MV-4-11 (cell line): ENCODE results near the gene CHST2.

Experiments used
- DNase-seq: peaks from one replicate; lab custom pipeline; 2025; lab: John Stamatoyannopoulos, UW

Gene CHST2

DNA sequence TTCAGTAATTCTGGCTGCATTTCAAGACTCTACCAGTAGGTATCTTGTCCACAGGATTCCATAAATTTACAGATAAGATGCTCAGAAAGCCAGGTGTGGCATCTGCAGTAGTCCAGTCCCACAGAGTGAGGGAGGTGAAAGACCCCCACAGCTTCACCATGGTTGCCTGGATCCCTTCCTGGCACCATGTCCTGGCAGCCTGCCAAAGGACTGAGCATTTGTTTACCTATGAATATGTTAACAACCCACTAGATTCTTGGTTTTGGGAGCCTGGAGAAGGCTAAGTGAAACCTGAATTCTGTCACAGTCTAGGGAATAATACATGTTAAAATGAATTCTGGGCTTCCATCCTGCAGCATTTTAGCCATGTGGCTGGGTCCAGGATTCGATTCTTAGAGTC is 14.9 kb downstream of the CHST2 start:
- no peak for DNase-seq

DNA sequence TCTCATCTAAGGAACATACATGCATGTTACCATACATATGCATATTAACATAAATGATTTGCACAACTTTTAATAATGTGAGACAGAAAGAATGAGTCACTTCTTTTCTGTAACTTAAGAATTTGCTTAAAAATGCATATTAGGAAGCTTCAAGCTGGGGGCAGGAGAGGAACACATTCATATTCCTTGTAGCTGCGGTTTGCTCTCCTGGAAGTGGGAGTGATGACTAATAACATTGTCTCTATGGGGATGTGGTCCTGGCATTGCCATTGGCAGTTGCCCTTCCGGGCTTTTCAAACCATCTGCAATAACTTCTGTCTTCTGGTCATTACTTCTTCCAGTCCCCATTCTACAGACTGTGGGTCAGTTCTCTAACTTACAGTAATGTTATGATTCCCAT is 15.6 kb downstream of the CHST2 start:
- peak; percentile 97 for DNase-seq

DNA sequence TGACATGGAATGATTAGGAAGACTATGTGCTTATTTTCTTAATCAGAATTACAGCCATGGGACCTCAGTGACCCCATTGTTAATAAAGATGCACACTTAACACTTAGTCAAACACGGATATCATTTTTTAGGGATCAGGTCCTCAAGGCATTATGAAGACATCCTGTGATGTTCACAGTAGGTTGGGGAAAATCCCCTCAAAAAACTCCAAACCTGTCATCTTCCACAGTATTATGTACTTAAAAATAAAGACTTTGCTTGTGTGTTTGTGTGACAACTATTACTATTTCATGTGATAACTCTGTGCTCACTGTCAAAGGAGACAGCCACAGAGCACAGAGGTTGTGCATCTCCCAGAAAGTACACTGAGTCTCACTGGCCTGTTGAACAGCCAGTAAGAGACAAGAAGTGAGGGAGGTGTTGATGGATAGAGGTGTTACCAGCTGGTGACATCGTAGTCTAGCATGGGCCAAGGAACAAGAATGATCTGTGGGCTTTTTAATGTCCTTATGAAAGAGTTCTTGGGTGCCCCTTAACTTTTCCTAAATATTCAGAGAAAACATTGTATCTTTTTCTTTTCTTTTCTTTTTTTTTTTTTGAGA is 18.0 kb downstream of the CHST2 start:
- DNase-seq = no peak

DNA sequence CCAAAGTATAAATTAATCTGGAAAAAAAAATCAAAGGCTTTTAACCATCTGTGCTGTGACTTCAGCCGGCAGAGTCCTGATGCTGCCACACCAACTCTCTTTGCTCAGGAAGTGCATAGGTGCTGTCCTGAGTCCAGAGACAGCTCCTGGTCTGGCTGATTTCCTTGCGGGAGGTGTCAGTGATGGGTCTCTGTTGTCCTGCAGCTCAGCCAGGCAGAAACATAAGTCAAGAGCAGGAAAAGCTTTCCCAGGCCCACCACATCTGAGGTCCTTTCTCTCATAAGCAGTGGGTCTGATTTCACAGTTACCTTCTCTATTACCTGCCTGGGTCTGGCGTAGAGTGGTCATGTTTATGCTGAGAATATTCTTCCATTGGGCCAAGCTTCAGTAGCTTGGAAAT is 19.4 kb downstream of the CHST2 start:
- no peak for DNase-seq

DNA sequence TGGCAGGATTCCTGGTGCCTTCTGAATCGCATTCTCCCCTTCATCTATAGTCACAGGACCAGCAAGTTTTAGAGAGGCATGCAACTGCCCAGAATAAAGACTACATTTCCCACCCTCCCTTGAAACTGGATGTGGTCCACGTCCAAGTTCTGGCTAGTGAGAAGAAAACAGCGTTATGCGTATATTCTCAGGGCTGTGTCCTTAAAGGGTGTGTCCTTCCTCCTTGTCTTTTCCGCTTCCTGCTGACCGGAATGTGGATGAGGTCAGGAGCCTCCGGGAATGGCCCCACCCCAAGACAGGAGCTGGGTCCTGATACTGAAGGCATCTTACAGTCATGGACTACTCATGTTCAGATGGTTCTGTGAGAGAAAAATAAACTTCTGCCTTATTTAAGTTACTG is 20.2 kb downstream of the CHST2 start:
- no peak for DNase-seq

DNA sequence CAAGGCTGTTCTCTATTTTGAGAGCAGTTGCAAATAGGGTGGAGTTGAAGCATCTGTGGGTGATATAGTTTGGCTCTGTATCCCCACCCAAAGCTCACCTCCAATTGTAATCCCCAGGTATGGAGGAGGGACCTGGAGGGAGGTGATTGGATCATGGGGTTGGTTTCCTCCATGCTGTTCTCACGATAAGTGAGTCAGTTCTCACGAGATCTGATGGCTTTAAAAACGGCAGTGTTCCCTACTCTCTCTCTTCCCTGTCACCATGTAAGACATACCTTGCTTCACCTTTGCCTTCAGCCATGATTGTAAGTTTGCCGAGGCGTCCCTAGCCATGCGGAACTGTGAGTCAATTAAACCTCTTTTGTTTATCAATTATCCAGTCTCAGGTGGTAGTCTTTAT is 21.0 kb downstream of the CHST2 start:
- DNase-seq = no peak

DNA sequence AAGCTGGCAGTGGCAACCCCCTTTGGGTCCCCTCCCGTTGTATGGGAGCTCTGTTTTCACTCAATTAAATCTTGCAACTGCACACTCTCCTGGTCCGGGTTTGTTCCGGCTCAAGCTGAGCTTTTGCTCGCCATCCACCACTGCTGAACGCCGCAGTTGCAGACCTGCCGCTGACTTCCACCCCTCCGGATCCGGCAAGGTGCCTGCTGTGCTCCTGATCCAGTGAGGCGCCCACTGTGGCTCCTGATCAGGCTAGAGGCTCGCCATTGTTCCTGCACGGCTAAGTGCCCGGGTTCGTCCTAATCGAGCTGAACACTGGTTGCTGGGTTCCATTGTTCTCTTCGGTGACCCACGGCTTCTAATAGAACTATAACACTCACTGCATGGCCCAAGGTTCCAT is 22.8 kb downstream of the CHST2 start:
- DNase-seq = no peak

DNA sequence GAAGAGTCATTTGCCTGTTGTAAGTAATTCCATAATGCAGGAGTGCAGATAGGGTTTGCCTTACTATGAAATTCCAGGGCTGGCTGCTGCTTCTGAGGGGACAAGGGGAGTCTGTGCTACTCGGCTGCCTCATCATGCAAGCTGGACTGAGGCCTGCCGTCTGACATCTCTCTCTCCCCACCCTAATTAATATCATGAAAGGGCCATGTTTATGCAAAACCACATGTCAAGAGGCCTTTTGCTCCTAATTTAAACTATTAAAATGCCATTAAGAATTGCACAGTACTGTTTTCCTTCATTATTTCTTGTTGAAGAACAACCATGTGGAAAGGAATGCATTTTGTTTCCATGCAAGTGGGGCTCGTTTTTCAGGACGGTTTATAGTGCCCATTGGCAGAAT is 26.3 kb downstream of the CHST2 start:
- no peak for DNase-seq

DNA sequence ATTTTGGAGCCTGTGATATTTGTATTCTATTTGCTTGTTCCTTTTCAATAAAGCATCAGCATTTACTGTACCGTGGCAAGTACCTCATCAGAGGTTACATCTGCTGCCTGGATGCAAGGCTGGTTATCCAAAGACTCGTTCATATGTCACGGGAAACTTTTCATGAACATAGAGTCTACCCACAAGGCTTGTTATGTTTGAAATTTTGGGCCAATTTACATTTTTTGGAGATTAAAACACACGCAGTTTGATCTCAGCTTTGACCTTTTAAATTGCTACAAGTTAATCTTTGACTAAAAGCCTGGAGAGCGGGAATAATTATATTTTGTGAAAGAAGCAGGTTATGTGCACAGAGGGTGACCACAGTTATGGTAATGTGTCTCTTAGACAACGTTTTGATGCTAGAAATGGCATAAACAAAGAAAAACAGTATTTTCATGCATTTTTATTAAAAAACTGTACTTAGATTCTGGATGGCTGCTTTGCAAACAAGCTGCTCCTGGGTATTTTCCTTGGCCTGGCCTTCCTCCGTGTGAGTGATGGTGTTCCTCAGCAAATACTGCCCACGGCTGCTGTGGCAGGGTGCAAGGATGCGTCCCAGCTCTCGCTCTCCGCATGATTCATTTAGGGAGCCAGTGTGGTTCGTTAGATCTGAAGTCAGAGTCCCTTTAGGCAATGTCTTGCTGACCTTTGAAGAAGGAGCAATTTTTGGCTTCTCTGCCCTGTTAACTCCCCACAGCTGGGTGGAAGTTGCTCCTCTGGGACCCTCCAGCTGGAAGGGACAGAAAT is 27.1 kb downstream of the CHST2 start:
- no peak for DNase-seq

DNA sequence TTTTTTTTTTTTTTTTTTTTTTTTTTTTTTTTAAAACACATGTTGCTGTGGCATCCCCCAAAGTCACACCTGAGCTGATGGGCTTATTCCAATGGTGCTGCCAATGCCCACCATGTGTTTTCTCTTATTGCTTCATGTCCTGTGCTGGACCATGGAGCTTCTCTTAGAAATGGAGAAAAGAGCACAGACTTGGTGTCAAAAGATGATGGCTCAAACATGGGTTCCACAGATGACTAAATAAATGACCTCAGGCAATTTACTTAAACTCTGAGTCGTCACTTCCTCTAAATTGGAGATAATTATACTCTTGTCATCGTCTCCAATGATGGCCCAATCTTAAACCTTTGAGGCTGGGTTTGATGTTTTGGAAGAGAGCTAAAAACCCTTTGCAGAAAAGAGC is 28.1 kb downstream of the CHST2 start:
- peak; percentile 12 for DNase-seq

DNA sequence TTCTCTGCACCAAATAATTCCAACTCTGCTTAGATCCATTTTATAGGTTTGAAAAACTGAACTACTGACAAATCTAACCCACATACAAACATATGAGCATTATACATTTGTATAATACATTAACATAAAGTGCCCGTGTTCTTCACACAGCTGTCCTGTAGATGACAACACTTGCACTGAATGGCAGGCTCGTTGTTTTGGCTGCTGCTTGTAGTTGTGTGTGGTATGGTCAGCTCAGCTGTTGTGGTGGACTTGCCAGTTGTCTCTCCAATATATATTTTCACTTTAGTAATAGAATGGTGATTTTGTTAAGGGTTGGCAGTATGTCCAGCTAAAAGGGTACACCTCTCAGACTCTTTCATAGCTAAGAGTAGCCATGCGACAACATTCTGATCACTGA is 30.5 kb downstream of the CHST2 start:
- DNase-seq = no peak

DNA sequence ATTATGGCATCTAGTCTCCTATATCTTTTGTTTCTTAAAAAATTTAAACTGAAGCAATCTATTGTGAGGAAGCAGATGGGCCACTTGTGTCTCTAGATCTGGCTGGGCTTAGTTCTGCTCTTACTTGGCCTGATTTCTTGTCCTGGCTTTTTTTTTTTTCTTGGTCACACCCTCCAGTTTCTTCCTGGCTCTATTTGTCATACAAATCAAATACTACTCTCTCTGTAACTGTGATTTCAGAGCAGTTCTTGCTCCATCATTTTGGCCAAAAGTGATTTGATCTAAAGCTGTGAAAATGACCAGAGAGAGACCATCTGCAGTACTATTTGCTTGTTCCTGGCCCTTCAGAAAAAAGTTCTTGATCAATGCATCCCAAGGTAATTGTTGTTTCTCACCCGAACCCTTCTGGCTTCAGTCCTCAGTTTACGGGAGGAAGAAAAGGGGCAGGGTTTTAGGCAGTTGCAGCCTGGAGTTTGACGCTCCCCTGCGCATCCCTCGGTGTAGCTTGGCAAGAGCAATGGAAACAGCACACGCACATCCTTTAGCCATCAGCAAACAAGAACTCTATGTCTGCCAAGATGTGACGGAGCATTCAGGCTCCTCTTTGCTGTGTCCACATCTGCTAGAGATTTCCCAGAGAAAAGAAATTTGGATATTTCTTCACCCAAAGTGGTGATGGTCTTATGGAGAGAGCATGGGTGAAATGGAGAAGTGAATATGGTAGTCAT is 31.6 kb downstream of the CHST2 start:
- DNase-seq = no peak

DNA sequence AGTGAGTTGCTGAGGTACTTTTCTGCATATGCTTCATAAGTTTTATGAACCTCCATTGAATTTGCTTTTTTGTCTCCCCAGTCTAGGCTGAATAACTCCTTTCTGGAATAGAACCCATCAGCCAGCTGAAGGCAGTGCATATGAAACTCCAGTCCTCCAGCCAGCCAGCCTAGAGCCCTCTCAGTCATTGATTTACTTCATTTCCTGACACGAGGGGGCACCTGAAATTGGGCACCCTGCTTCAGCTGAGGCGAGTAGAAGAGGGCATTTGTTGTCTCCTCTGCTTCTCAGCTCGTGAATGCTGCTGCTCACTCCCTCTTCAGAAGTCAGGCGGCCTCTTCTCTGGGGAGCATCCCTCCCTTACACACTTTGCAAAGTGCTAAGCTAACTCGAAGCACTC is 32.5 kb downstream of the CHST2 start:
- no peak for DNase-seq

DNA sequence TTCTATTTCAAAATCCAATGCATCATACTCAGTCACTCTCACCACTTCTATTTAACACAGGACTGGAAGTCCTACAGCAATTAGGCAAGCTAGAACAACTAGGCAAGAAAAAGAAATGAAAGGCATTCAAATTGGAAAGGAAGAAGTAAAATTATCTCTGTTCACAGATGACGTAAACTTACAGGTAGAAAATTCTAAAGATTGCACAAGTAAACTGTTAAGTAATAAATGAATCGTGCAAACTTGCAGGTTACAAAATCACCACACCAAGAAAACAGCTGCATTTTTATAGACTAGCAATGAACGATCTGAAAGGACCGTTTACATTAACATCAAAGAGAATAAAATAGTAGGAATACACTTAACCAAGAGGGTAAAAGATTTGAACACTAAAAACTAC is 36.2 kb downstream of the CHST2 start:
- DNase-seq = no peak

DNA sequence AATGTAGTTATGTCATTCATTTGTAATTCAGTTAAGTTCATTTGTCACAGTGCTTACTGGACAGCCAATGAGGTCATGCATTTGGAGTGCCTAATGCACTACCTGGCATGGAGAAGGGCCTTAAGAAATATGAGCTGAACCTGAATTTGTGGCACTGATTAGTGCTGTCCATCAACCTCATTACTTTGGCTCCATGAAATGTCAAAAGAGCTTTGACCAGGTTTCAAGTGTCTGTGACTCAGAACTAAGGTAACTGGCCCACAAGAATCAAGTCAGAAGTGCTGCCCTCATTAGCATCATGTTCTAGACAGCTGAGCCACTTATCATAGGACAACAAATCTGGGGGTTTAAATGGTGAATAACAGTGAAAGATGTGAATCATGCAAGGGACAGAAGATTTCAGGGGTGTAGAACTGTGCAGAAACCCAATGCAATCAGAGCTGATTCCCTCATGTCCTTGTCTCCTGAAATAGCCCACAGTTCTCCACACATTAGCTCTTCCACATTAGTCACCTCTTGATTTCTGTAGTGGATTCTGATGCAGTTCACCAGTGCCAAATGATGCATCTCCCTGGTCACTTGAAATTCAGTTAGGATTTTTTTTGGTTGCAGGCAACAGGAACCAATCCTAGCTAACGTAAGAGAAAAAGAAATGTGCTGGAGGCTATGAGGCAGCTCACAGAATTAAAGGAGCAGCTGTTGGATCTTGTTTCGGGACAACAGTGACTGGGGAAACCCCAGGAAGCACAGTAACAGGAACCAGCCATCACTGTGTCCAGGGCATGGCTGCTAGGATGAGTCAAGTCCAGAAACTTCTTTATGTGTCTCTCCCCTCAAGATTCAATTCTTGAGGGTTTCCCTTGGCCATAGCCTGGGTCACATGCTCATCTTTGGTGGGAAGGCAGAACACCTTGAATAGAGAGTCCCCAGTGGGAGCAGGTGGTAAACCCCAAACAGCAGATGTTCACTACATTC is 38.7 kb downstream of the CHST2 start:
- no peak for DNase-seq

DNA sequence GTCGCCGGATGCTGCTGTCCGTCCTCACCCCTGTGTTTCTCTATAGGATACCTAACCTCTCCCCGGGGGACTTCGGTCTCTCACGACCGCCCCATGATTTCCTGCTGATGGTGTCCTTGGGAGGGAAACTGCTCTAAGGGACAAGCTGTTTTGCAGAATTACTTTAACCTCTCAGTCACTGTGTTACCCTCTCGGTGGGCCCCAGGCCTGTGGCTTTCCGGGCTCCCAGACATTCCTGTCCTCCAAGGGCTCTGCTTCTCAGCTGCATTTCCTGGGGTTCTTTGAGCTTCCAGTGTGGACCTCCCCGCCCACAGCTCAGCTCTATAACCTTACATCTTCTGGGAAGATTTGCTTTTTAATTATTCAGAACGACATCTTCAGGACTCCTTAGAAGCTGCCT is 40.9 kb downstream of the CHST2 start:
- no peak for DNase-seq

DNA sequence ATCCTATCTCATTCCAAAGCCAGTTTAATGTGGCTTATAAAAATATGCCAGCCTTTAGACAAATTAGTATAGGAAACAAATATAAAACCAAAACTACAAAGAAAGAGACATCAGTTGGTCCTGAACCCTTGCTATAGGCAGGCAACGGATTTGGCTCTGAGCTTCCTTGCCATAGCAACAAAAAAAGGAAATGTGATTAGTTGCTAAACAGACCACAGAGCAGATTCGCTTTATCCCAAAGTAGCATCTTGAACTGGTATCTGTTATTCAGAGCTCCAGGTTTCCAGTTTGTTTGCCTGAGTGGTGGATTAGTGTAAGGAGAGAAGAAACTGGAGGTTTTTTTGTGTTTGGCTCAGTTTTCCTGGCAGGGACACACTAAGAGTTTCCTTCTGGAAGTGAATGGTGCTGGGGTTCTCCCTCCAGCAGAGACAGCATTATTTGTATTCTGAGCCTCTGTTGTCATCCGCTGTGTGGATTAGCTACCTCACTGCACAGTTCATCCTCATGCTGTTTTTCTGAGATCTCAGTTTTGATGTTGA is 44.1 kb downstream of the CHST2 start:
- DNase-seq = peak; percentile 69

DNA sequence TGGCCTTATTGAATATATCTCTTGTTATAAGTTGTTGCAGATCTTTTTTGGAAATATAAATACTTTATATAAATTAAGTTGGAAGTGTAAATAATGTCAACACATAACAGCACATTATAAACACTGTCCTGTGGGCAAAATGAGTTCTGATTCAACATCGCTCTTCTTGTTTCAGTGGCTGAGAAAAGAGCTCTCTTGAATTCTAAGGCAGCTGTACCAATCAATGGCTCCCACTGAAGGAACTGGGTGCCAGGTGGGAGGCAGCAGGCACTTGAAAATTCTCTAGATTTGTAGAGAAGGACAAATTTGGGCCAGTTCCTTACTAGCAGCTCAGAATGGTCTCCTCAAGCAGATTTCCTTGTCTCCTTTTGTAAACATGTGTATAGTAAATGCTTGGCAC is 45.6 kb downstream of the CHST2 start:
- DNase-seq = no peak

DNA sequence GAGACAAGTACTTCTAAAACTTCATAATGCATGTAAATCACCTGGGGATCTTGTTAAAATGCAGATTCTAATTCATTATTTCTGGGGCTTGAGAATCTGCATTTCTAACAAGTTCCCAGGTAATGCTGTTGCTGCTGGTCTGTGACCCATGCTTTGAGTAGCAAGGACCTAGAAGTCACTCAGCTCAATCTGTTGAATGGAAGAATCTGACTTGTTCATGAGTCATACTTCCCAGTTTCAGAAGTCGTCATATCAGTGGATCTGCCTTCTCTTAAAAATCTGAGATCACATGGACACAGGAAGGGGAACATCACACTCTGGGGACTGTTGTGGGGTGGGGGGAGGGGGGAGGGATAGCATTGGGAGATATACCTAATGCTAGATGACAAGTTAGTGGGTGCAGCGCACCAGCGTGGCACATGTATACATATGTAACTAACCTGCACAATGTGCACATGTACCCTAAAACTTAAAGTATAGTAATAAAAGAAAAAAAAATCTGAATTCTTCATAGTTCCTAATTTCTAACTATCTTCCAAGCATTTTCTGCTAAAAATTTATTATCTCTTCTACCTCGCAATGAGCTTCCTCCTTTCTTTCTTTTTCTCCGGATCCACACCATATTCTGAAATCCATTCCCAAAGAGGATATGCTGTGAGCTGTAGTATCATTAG is 46.2 kb downstream of the CHST2 start:
- DNase-seq = peak; percentile 86

DNA sequence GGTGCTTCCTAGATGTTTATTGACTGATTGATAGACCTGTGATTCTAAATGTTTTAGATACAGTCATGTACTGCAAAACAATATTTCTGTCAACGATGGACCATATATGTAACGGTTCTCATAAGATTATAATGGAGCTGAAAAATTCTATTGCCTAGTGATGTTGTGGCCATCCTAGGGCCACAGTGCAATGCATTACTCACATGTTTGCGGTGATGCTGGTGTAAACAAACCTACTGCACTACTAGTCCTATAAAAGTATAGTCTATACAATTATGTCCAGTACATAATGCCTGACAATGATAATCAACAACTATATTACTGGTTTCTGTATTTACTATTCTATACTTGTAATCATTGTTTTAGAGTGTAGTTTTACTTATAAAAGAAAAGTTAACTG is 46.8 kb downstream of the CHST2 start:
- DNase-seq = no peak
